Right lobe of liver (tissue), 4 donors: ENCODE results near the gene UCP2.

ENCODE experiments used
- CTCF ChIP-seq, 4 donors: fragments of 200-600 bp in 3 of 4; fragments of 450-650 bp in 1 of 4; IDR thresholded peaks; one replicate each; pipeline versions ENCODE4 v1.5.1 to v1.8.0; 2016 to 2022; ENCODE audit warnings: antibody characterized with exemption in 4 of 4, mild to moderate bottlenecking in 2 of 4
- POLR2A ChIP-seq: fragments of 450-650 bp; IDR thresholded peaks from one replicate; pipeline ENCODE4 v1.6.1; 2017; ENCODE audit warnings: antibody characterized with exemption, mild to moderate bottlenecking
- donor health status: DM: no; HTN: no; CAD: no.
- donor health status: DM: no; HTN: no; CAD: no.
- donor health status: DM: no; HTN: yes; CAD: no.

GRCh38 chr11:74021998-74022397 lies 39.4 kb upstream of the UCP2 start:
- TF ChIP-seq CTCF (IDR thresholded peaks at IDR 0.05) (no peak), POLR2A (no peak)
